GM18526 (cell line): ENCODE data around the gene BMPR1A.

Experiments used
- POLR2A ChIP-seq: IDR thresholded peaks from 3 replicates; pipeline ENCODE4 v1.6.1; 2011; ENCODE audit not compliant: insufficient read length; ENCODE audit errors: extremely low read depth

Gene BMPR1A

GRCh38 chr10:86861351-86861750 is 104.9 kb downstream of the BMPR1A start:
- no peak for TF ChIP-seq POLR2A

- no peak for TF ChIP-seq POLR2A
Measured at GRCh38 chr10:86862373-86862772, 106.0 kb downstream of the BMPR1A start.

- no peak for TF ChIP-seq POLR2A
Measured at GRCh38 chr10:86862786-86863483, 106.5 kb downstream of the BMPR1A start.

- no peak for TF ChIP-seq POLR2A
Measured at GRCh38 chr10:86863484-86863842, 107.0 kb downstream of the BMPR1A start.

GRCh38 chr10:86867149-86867548 is 110.7 kb downstream of the BMPR1A start:
- TF ChIP-seq POLR2A = no peak

GRCh38 chr10:86868353-86868752 is 111.9 kb downstream of the BMPR1A start:
- TF ChIP-seq POLR2A = no peak

- TF ChIP-seq POLR2A = no peak
Measured at GRCh38 chr10:86870679-86871078, 114.3 kb downstream of the BMPR1A start.

- no peak for TF ChIP-seq POLR2A
Measured at GRCh38 chr10:86871563-86872183, 115.3 kb downstream of the BMPR1A start.

- no peak for TF ChIP-seq POLR2A
Measured at GRCh38 chr10:86872757-86873156, 116.3 kb downstream of the BMPR1A start.

- no peak for TF ChIP-seq POLR2A
Measured at GRCh38 chr10:86876748-86877147, 120.3 kb downstream of the BMPR1A start.

- no peak for TF ChIP-seq POLR2A
Measured at GRCh38 chr10:86878983-86879713, 122.7 kb downstream of the BMPR1A start.

GRCh38 chr10:86880971-86881370 is 124.6 kb downstream of the BMPR1A start:
- TF ChIP-seq POLR2A = no peak

GRCh38 chr10:86888585-86889381 is 132.4 kb downstream of the BMPR1A start:
- TF ChIP-seq POLR2A = no peak

- TF ChIP-seq POLR2A = no peak
Measured at GRCh38 chr10:86889997-86890396, 133.6 kb downstream of the BMPR1A start.

GRCh38 chr10:86898511-86898910 is 142.1 kb downstream of the BMPR1A start:
- TF ChIP-seq POLR2A = no peak
